ENCODE data around the gene ABLIM3.

GRCh38 chr5:149172261-149172660 is 31.0 kb downstream of the ABLIM3 start:
- TF ChIP-seq NFIC (IDR thresholded peaks at IDR 0.05) (no peak), REST (IDR thresholded peaks at IDR 0.05; ENCODE audit: low read depth) (no peak), RAD21 (IDR thresholded peaks at IDR 0.05; ENCODE audit: low read depth) (no peak), TAF1 (IDR thresholded peaks at IDR 0.05; ENCODE audit: low read depth) (no peak), EGR1 (IDR thresholded peaks at IDR 0.05) (no peak), MAX (IDR thresholded peaks at IDR 0.05) (no peak)
